C4-2B (cell line): ENCODE results near the gene RILP.

Experiments used
- CTCF ChIP-seq: fragments of 450-650 bp; conservative IDR thresholded peaks from 2 replicates; pipeline ENCODE4 v1.5.1; 2017; ENCODE audit warnings: mild to moderate bottlenecking
- ZFX ChIP-seq: fragments of 450-650 bp; IDR thresholded peaks from 2 replicates; pipeline ENCODE4 v1.6.1; 2017

GRCh38 chr17:1597861-1598342 lies 51.8 kb downstream of the RILP start:
- no peak for TF ChIP-seq CTCF
- TF ChIP-seq ZFX: no peak
